Fibroblast of villous mesenchyme (primary cell): ENCODE measurements around the gene NME7. TPM values are rescaled to one million over a fixed set of nuclear protein-coding genes. Genes with fewer than 3 reads are reported as not detected.

Experiments
- DNase-seq: peaks from one replicate; pipeline ENCODE4 v3.0.0-alpha.2; 2010; ENCODE audit warnings: low read depth
- H3K4me3 ChIP-seq: 2 replicates; pipeline ENCODE4 v1.5.1; 2011; ENCODE audit warnings: low read depth, mild to moderate bottlenecking, low read length
- CTCF ChIP-seq: IDR thresholded peaks from 2 replicates; pipeline ENCODE4 v1.5.1; 2012; ENCODE audit warnings: low read depth, mild to moderate bottlenecking, low read length; ENCODE audit not compliant: insufficient read depth
- total RNA-seq: library from RNA; depleted of rRNA; stranded (reverse); fragments of >200 nt; gene quantifications from 2 replicates; pipeline ENCODE4 v1.2.3, GENCODE V29; 2012

Gene NME7
- total RNA-seq, 1 donor, result 41.9 TPM

GRCh38 chr1:169387399-169387798 lies 19.8 kb upstream of the NME7 start:
- no peak for DNase-seq
- no peak for TF ChIP-seq CTCF
- H3K4me3 ChIP-seq, result no peak overlapping the region

GRCh38 chr1:169383449-169383848 lies 15.9 kb upstream of the NME7 start:
- no peak overlapping the region for H3K4me3 ChIP-seq
- no peak for DNase-seq
- TF ChIP-seq CTCF, result no peak

GRCh38 chr1:169381162-169381561 lies 13.6 kb upstream of the NME7 start:
- no peak overlapping the region for H3K4me3 ChIP-seq
- no peak for TF ChIP-seq CTCF
- no peak for DNase-seq

- H3K4me3 ChIP-seq, result no peak overlapping the region
- no peak for DNase-seq
- TF ChIP-seq CTCF, result no peak
Observed at GRCh38 chr1:169371404-169371803, 3.8 kb upstream of the NME7 start.

GRCh38 chr1:169368406-169368769 lies 791 bp upstream of the NME7 start:
- no peak for DNase-seq
- peak overlapping the region; percentile 79 for H3K4me3 ChIP-seq
- TF ChIP-seq CTCF, result no peak

GRCh38 chr1:169367096-169367685 lies 406 bp downstream of the NME7 start:
- TF ChIP-seq CTCF, result no peak
- no peak for DNase-seq
- peak overlapping the region; percentile 79 for H3K4me3 ChIP-seq

GRCh38 chr1:169364948-169365347 lies 2.6 kb downstream of the NME7 start:
- no peak for TF ChIP-seq CTCF
- H3K4me3 ChIP-seq, result no peak overlapping the region
- DNase-seq, result no peak
